HG02610 (cell line): ENCODE measurements around the gene ZNF789.
"Not testable (repeated sequence)": the region's sequence is repeated elsewhere in the genome, so short reads cannot be mapped to it uniquely, and the experiment has no call there.

Source experiments
- ATAC-seq: cut with Tn5 transposase; IDR thresholded peaks from one replicate; pipeline ENCODE4 v1.9.1; 2021; ENCODE audit warnings: mild to moderate bottlenecking, moderate library complexity; ENCODE audit not compliant: unreplicated experiment

Gene ZNF789

GRCh38 chr7:99501236-99501635 lies 28.5 kb downstream of the ZNF789 start:
- not testable (repeated sequence) for ATAC-seq

- no peak for ATAC-seq
Measured at GRCh38 chr7:99504281-99504602, 31.6 kb downstream of the ZNF789 start.

GRCh38 chr7:99504603-99505323 lies 32.1 kb downstream of the ZNF789 start, which contains the start of gene ZKSCAN5:
TSS of gene ZKSCAN5 (plus strand) at chr7:99504662. CDS start at chr7:99506045, 1,383 bp downstream.
- peak; percentile 79 for ATAC-seq

GRCh38 chr7:99505324-99505662 lies 32.6 kb downstream of the ZNF789 start:
- ATAC-seq, result peak; percentile 0

- no peak for ATAC-seq
Measured at GRCh38 chr7:99514050-99514449, 41.4 kb downstream of the ZNF789 start.

GRCh38 chr7:99521399-99521798 lies 48.7 kb downstream of the ZNF789 start:
- ATAC-seq, result no peak

GRCh38 chr7:99525713-99526440 lies 53.2 kb downstream of the ZNF789 start:
- no peak for ATAC-seq

GRCh38 chr7:99531354-99531765 lies 58.7 kb downstream of the ZNF789 start:
- ATAC-seq, result no peak

- ATAC-seq, result no peak
Measured at GRCh38 chr7:99535667-99536066, 63.0 kb downstream of the ZNF789 start.
